GM12892 (cell line): Measurements from ENCODE around the gene VWF.

Source experiments
- POLR2A ChIP-seq: IDR thresholded peaks from 2 replicates; pipeline ENCODE4 v1.6.1; 2011; ENCODE audit warnings: low read depth, low read length, control low read depth
- POLR2AphosphoS5 ChIP-seq: IDR thresholded peaks from 2 replicates; pipeline ENCODE4 v1.6.1; 2011; ENCODE audit warnings: low read depth, low read length, control low read depth
- TAF1 ChIP-seq: IDR thresholded peaks from 2 replicates; pipeline ENCODE4 v1.6.1; 2011; ENCODE audit warnings: low read depth, mild to moderate bottlenecking, control low read depth, low read length, borderline replicate concordance

GRCh38 chr12:6058481-6059161, 65.8 kb downstream of the VWF start:
- TF ChIP-seq POLR2A (no peak), POLR2AphosphoS5 (no peak), TAF1 (no peak)
